Measurements from ENCODE around the gene STMND1.
A peak's percentile ranks its signal among the peaks of the same experiment; 100 is the strongest.
"Not testable (repeated sequence)": the region's sequence is repeated elsewhere in the genome, so short reads cannot be mapped to it uniquely, and the experiment has no call there.

STMND1 gene

GRCh38 chr6:17101422-17102257 lies at the start of gene STMND1:
STMND1 (plus strand) TSS chr6:17102050; CDS start chr6:17102258, 208 bp downstream.
- no peak for DNase-seq (ENCODE audit: low read depth in 2 of 2)

- DNase-seq (ENCODE audit: low read depth in 2 of 2): no peak
Measured at GRCh38 chr6:17054647-17055046, 47.2 kb upstream of the STMND1 start.

GRCh38 chr6:17057322-17057721 lies 44.5 kb upstream of the STMND1 start:
- no peak for DNase-seq (ENCODE audit: low read depth in 2 of 2)

- DNase-seq (ENCODE audit: low read depth in 2 of 2): no peak
Measured at GRCh38 chr6:17058550-17058949, 43.3 kb upstream of the STMND1 start.

GRCh38 chr6:17059022-17059421 lies 42.8 kb upstream of the STMND1 start:
- DNase-seq (ENCODE audit: low read depth in 2 of 2): no peak

- no peak for DNase-seq (ENCODE audit: low read depth in 2 of 2)
Measured at GRCh38 chr6:17059850-17060249, 42.0 kb upstream of the STMND1 start.

GRCh38 chr6:17061097-17061496 lies 40.8 kb upstream of the STMND1 start:
- no peak for DNase-seq (ENCODE audit: low read depth in 2 of 2)

GRCh38 chr6:17062871-17063440 lies 38.9 kb upstream of the STMND1 start:
- no peak for DNase-seq (ENCODE audit: low read depth in 2 of 2)

GRCh38 chr6:17064975-17065374 lies 36.9 kb upstream of the STMND1 start:
- DNase-seq (ENCODE audit: low read depth in 2 of 2): no peak

GRCh38 chr6:17066610-17067009 lies 35.2 kb upstream of the STMND1 start:
- DNase-seq (ENCODE audit: low read depth in 2 of 2): no peak

- DNase-seq (ENCODE audit: low read depth in 2 of 2): not testable (repeated sequence)
Measured at GRCh38 chr6:17068972-17069371, 32.9 kb upstream of the STMND1 start.

GRCh38 chr6:17070400-17070799 lies 31.4 kb upstream of the STMND1 start:
- not testable (repeated sequence) for DNase-seq (ENCODE audit: low read depth in 2 of 2)

- DNase-seq (ENCODE audit: low read depth in 2 of 2): not testable (repeated sequence)
Measured at GRCh38 chr6:17073596-17073995, 28.3 kb upstream of the STMND1 start.

- DNase-seq (ENCODE audit: low read depth in 2 of 2): no peak
Measured at GRCh38 chr6:17081273-17081672, 20.6 kb upstream of the STMND1 start.

GRCh38 chr6:17081860-17082508 lies 19.9 kb upstream of the STMND1 start:
- DNase-seq (ENCODE audit: low read depth in 2 of 2): no peak

GRCh38 chr6:17083397-17083796 lies 18.5 kb upstream of the STMND1 start:
- no peak for DNase-seq (ENCODE audit: low read depth in 2 of 2)

GRCh38 chr6:17086469-17086868 lies 15.4 kb upstream of the STMND1 start:
- peak; percentile 69 to 71 for DNase-seq (ENCODE audit: low read depth in 2 of 2)

- no peak for DNase-seq (ENCODE audit: low read depth in 2 of 2)
Measured at GRCh38 chr6:17088091-17088611, 13.7 kb upstream of the STMND1 start.

- no peak for DNase-seq (ENCODE audit: low read depth in 2 of 2)
Measured at GRCh38 chr6:17091122-17091521, 10.7 kb upstream of the STMND1 start.

GRCh38 chr6:17093686-17094085 lies 8.2 kb upstream of the STMND1 start:
- DNase-seq (ENCODE audit: low read depth in 2 of 2): no peak

GRCh38 chr6:17096096-17096495 lies 5.8 kb upstream of the STMND1 start:
- DNase-seq (ENCODE audit: low read depth in 2 of 2): no peak

GRCh38 chr6:17096652-17097051 lies 5.2 kb upstream of the STMND1 start:
- no peak for DNase-seq (ENCODE audit: low read depth in 2 of 2)

GRCh38 chr6:17097982-17098381 lies 3.9 kb upstream of the STMND1 start:
- DNase-seq (ENCODE audit: low read depth in 2 of 2): no peak
